ENCODE measurements around the gene ELAVL4.

DNA sequence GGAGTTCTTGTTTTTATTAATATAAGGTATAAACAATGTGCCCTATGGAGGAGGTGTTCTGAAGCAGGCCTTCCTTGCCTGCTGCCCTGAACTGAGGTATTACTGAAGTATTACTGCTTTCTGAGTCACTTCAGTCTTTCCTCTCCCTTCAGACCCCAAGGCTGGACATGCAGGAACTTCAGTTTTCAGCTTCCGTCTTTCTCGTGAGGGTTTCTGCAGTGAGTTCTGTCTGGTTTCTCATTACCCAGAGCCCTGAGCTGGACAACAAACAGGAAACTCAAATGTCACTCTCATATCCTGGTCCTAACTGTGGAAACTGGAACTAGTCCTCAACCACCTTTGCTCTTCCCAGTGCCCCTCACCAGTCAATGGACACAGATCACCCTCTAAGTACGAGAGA, 46.8 kb downstream of the ELAVL4 start:
- TF ChIP-seq, protein P1, sequence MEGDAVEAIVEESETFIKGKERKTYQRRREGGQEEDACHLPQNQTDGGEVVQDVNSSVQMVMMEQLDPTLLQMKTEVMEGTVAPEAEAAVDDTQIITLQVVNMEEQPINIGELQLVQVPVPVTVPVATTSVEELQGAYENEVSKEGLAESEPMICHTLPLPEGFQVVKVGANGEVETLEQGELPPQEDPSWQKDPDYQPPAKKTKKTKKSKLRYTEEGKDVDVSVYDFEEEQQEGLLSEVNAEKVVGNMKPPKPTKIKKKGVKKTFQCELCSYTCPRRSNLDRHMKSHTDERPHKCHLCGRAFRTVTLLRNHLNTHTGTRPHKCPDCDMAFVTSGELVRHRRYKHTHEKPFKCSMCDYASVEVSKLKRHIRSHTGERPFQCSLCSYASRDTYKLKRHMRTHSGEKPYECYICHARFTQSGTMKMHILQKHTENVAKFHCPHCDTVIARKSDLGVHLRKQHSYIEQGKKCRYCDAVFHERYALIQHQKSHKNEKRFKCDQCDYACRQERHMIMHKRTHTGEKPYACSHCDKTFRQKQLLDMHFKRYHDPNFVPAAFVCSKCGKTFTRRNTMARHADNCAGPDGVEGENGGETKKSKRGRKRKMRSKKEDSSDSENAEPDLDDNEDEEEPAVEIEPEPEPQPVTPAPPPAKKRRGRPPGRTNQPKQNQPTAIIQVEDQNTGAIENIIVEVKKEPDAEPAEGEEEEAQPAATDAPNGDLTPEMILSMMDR (IDR thresholded peaks at IDR 0.05): no peak
- TF ChIP-seq POLR2A (IDR thresholded peaks at IDR 0.05) (no peak), POLR2AphosphoS5 (IDR thresholded peaks at IDR 0.05) (no peak)

All from prostate gland (tissue), 2 donors.